ENCODE results near the gene LMTK3.

Gene LMTK3

DNA sequence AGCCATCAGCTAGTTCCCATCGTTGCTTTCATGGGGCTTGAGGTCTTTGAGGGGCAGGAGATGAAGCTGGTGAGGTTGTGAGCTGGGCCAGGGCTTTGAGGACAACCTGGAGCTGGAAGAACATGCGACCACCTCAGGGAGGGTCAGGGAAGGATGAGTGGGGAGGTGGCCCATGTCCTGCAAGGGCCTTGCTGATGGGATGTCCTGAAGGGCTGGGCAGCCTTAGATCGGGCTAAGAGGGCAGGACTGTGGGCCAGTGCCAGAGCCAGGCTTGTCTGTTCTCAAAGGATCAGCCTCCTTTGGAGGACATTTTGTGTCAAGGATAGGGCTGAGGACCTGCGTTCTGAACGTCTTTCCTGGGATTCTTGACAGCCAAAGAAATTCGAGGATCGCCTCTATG, 31.9 kb downstream of the LMTK3 start:
- H3K4me1 ChIP-seq (ENCODE audit: control insufficient read depth in 1 of 2, insufficient read depth in 2 of 2, low read length in 2 of 2) = peaks cover 10 to 13% of the 10 kb centered on the region in 2 donors
- H3K27ac ChIP-seq (ENCODE audit: low read depth, low read length) = no peak overlapping the region
- peak overlapping the region in 1 of 2 donors; percentile 48 for H3K9ac ChIP-seq (ENCODE audit: low read depth in 1 of 2, low read length in 2 of 2)
- peaks cover 12 to 43% of the 10 kb centered on the region in 2 donors for H3K36me3 ChIP-seq (ENCODE audit: control insufficient read depth in 1 of 2, insufficient read depth in 2 of 2, low read length in 2 of 2)
- H3K9me3 ChIP-seq (ENCODE audit: control insufficient read depth in 1 of 2, low read length in 2 of 2) = no peaks in the 10 kb centered on the region
- H3K4me3 ChIP-seq (ENCODE audit: low read depth in 1 of 2, low read length in 2 of 2) = peak overlapping the region in 1 of 2 donors; percentile 62
- no peaks in the 10 kb centered on the region for H3K27me3 ChIP-seq (ENCODE audit: control insufficient read depth in 1 of 2, insufficient read depth in 2 of 2, low read length in 2 of 2)

DNA sequence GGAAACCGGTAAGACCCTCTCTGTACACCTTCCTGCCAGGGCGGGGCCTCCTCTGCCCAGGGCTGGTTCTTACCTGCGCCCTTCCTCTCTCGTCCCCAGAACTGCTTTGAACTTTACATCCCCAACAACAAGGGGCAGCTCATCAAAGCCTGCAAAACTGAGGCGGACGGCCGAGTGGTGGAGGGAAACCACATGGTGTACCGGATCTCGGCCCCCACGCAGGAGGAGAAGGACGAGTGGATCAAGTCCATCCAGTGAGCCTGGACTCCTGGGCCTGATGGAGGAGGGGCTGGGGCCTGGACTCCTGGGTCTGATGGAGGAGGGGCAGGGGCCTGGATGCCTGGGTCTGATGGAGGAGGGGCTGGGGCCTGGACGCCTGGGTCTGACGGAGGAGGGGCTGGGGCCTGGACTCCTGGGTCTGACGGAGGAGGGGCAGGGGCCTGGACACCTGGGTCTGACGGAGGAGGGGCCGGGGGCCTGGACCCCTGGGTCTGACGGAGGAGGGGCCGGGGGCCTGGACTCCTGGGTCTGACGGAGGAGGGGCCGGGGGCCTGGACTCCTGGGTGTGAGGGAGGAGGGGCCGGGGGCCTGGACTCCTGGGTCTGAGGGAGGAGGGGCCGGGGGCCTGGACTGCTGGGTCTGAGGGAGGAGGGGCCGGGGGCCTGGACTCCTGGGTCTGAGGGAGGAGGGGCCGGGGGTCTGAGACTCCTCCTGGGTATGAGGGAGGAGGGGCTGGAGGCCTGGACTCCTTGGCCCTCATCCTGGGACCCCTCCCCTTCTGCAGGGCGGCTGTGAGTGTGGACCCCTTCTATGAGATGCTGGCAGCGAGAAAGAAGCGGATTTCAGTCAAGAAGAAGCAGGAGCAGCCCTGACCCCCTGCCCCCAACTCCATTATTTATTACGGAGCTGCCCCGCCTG, 33.0 kb downstream of the LMTK3 start:
- no peak overlapping the region for H3K27ac ChIP-seq (ENCODE audit: low read depth, low read length)
- peaks cover 16 to 54% of the 10 kb centered on the region in 2 donors for H3K36me3 ChIP-seq (ENCODE audit: control insufficient read depth in 1 of 2, insufficient read depth in 2 of 2, low read length in 2 of 2)
- peaks cover 10 to 13% of the 10 kb centered on the region in 2 donors for H3K4me1 ChIP-seq (ENCODE audit: control insufficient read depth in 1 of 2, insufficient read depth in 2 of 2, low read length in 2 of 2)
- no peak overlapping the region for H3K4me3 ChIP-seq (ENCODE audit: low read depth in 1 of 2, low read length in 2 of 2)
- H3K27me3 ChIP-seq (ENCODE audit: control insufficient read depth in 1 of 2, insufficient read depth in 2 of 2, low read length in 2 of 2) = no peaks in the 10 kb centered on the region
- H3K9me3 ChIP-seq (ENCODE audit: control insufficient read depth in 1 of 2, low read length in 2 of 2) = no peaks in the 10 kb centered on the region
- no peak overlapping the region for H3K9ac ChIP-seq (ENCODE audit: low read depth in 1 of 2, low read length in 2 of 2)

DNA sequence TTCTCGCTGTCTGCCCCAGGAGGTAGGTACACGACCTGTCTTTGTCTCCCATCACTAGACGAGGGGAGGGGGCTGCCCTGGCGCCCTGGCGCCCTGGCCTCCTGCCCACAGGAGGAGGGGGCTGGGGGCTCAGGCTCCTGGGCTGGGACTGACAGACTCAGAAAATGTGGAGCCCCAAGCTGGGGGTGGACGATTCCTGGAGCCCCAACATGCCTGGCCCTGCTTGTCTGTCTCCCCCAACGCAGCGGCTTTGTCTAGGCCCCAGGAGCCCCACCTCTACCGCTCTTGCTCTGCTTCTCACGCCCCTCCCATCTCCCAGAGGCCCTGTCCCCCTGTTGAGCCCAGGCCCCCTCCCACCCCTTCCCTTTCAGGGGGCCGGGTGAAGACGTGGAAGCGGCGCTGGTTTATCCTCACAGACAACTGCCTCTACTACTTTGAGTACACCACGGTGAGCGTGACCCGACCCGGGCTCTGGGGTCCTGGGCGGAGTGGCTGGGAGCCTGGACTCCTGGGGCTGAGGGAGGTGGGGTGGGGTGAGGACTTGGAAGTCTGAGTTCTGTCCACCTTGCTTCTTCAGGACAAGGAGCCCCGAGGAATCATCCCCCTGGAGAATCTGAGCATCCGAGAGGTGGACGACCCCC, 33.8 kb downstream of the LMTK3 start:
- H3K9me3 ChIP-seq (ENCODE audit: control insufficient read depth in 1 of 2, low read length in 2 of 2) = no peaks in the 10 kb centered on the region
- peaks cover 10 to 13% of the 10 kb centered on the region in 2 donors for H3K4me1 ChIP-seq (ENCODE audit: control insufficient read depth in 1 of 2, insufficient read depth in 2 of 2, low read length in 2 of 2)
- no peaks in the 10 kb centered on the region for H3K27me3 ChIP-seq (ENCODE audit: control insufficient read depth in 1 of 2, insufficient read depth in 2 of 2, low read length in 2 of 2)
- no peak overlapping the region for H3K9ac ChIP-seq (ENCODE audit: low read depth in 1 of 2, low read length in 2 of 2)
- no peak overlapping the region for H3K27ac ChIP-seq (ENCODE audit: low read depth, low read length)
- H3K36me3 ChIP-seq (ENCODE audit: control insufficient read depth in 1 of 2, insufficient read depth in 2 of 2, low read length in 2 of 2) = peaks cover 23 to 62% of the 10 kb centered on the region in 2 donors
- no peak overlapping the region for H3K4me3 ChIP-seq (ENCODE audit: low read depth in 1 of 2, low read length in 2 of 2)

DNA sequence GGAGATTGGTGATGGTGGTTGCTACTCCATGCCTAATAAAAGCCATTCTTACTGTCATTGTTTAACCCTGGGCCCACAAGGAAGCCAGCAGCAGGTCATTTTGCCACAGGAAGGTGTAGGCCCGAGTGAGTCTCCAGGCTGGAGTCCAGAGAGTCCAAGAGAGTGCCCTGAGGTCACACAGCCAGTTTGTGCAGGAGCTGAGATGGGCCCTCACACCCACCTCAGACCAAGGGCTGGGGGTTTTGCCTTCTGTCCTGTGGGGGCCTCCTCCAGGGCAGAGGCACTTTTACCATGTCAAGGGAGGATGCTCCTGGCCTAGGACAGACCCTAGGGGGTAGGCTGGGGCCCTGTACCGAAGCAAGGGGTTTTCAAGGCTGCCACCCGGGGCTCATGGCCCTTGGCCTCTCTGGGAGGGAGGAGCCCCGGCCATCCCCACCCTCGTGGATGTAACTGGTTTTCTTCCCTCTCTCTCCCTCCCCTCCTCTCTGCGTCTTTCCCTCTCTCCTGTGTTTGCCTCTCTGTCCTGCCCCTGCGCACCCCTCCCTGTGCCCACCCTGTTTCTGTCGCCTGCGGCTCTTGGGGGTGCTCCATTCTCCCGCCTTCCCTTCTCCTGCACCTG, 34.5 kb downstream of the LMTK3 start:
- H3K4me3 ChIP-seq (ENCODE audit: low read depth in 1 of 2, low read length in 2 of 2) = no peak overlapping the region
- H3K27ac ChIP-seq (ENCODE audit: low read depth, low read length) = no peak overlapping the region
- peaks cover 23 to 68% of the 10 kb centered on the region in 2 donors for H3K36me3 ChIP-seq (ENCODE audit: control insufficient read depth in 1 of 2, insufficient read depth in 2 of 2, low read length in 2 of 2)
- H3K4me1 ChIP-seq (ENCODE audit: control insufficient read depth in 1 of 2, insufficient read depth in 2 of 2, low read length in 2 of 2) = peaks cover 10 to 13% of the 10 kb centered on the region in 2 donors
- no peaks in the 10 kb centered on the region for H3K27me3 ChIP-seq (ENCODE audit: control insufficient read depth in 1 of 2, insufficient read depth in 2 of 2, low read length in 2 of 2)
- no peaks in the 10 kb centered on the region for H3K9me3 ChIP-seq (ENCODE audit: control insufficient read depth in 1 of 2, low read length in 2 of 2)
- H3K9ac ChIP-seq (ENCODE audit: low read depth in 1 of 2, low read length in 2 of 2) = no peak overlapping the region

DNA sequence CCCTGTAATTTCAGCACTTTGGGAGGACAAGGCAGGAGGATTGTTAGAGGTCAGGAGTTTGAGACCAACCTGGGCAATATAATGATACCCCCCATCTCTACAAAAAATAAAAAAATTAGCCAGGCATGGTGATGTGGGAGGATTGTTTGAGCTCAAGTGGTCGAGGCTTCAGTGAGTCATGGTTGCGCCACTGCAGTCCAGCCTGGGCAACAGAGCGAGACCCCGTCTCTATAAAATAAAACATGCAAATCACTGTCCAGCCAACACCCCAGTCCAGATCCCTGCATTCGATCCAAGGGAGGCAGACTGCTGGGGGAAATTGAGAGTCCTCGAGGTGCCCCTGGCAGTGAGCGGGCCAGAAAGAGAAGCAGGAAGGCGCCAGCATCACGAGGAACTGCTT, 35.5 kb downstream of the LMTK3 start:
- no peak overlapping the region for H3K27ac ChIP-seq (ENCODE audit: low read depth, low read length)
- H3K9me3 ChIP-seq (ENCODE audit: control insufficient read depth in 1 of 2, low read length in 2 of 2) = no peaks in the 10 kb centered on the region
- no peaks in the 10 kb centered on the region for H3K27me3 ChIP-seq (ENCODE audit: control insufficient read depth in 1 of 2, insufficient read depth in 2 of 2, low read length in 2 of 2)
- no peak overlapping the region for H3K9ac ChIP-seq (ENCODE audit: low read depth in 1 of 2, low read length in 2 of 2)
- H3K4me3 ChIP-seq (ENCODE audit: low read depth in 1 of 2, low read length in 2 of 2) = no peak overlapping the region
- peaks cover 31 to 78% of the 10 kb centered on the region in 2 donors for H3K36me3 ChIP-seq (ENCODE audit: control insufficient read depth in 1 of 2, insufficient read depth in 2 of 2, low read length in 2 of 2)
- peaks cover 10 to 11% of the 10 kb centered on the region in 2 donors for H3K4me1 ChIP-seq (ENCODE audit: control insufficient read depth in 1 of 2, insufficient read depth in 2 of 2, low read length in 2 of 2)

DNA sequence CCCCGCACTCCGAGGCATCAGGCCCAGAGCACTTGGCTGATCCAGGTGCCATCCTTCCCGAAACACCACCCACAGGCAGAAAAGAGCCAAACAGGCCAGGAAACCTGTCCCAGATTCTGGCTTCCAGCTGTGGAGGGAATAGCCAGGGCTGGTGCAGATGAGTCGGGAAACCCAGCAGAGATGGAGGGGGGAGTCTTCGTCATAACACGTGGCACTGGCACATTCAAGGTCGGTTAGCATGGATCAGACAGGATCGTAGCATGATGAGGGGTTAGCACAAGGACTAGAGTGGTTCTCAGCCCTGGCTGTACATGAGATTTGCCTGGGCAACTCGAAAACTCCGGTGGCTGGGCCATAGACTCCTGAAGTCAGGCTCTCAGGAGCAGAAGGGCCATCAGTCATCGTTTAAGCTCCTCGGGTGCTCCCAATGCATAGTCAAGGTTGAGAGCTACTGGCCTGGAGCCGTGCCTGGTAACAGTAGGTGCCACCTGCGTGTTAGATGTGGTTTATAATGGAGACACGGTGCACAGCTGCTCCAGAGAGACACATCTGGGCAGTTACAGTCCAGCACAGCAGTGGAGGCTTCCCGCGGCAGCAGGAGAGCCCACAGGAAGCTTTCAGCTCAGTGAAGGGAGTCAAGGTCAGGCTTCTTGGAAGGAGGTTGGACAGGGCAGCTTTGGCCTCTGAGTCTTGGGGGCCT, 36.1 kb downstream of the LMTK3 start:
- H3K9me3 ChIP-seq (ENCODE audit: control insufficient read depth in 1 of 2, low read length in 2 of 2) = no peaks in the 10 kb centered on the region
- H3K27me3 ChIP-seq (ENCODE audit: control insufficient read depth in 1 of 2, insufficient read depth in 2 of 2, low read length in 2 of 2) = no peaks in the 10 kb centered on the region
- no peak overlapping the region for H3K9ac ChIP-seq (ENCODE audit: low read depth in 1 of 2, low read length in 2 of 2)
- H3K4me3 ChIP-seq (ENCODE audit: low read depth in 1 of 2, low read length in 2 of 2) = no peak overlapping the region
- peaks cover 6 to 12% of the 10 kb centered on the region in 2 donors for H3K4me1 ChIP-seq (ENCODE audit: control insufficient read depth in 1 of 2, insufficient read depth in 2 of 2, low read length in 2 of 2)
- H3K36me3 ChIP-seq (ENCODE audit: control insufficient read depth in 1 of 2, insufficient read depth in 2 of 2, low read length in 2 of 2) = peaks cover 37 to 85% of the 10 kb centered on the region in 2 donors
- H3K27ac ChIP-seq (ENCODE audit: low read depth, low read length) = no peak overlapping the region

DNA sequence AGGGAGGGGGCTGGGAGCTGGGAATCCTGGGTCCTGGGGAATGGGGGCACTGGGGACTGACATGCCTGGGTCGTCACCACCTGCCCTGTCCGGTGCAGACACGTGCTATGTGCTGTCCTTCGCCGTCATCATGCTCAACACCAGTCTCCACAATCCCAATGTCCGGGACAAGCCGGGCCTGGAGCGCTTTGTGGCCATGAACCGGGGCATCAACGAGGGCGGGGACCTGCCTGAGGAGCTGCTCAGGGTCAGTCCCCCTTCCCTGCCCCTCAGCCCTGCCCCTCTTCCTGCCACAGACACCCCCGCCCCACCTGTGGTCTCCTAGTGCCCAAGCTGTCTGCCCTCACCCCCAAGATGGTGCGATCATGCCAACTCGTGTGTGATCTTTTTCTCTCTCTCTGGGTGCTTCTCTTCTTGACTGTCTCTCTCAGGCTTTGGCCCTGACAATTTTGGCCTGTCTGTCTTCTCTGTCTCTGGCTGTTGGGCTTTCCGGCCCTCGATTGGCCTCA, 37.5 kb downstream of the LMTK3 start:
- Histone ChIP-seq H3K9me3 (ENCODE audit: control insufficient read depth in 1 of 2, low read length in 2 of 2) (no peaks in the 10 kb centered on the region), H3K36me3 (ENCODE audit: control insufficient read depth in 1 of 2, insufficient read depth in 2 of 2, low read length in 2 of 2) (peaks cover 37 to 82% of the 10 kb centered on the region in 2 donors), H3K9ac (ENCODE audit: low read depth in 1 of 2, low read length in 2 of 2) (no peak overlapping the region), H3K4me1 (ENCODE audit: control insufficient read depth in 1 of 2, insufficient read depth in 2 of 2, low read length in 2 of 2) (peaks cover 7 to 11% of the 10 kb centered on the region in 2 donors), H3K4me3 (ENCODE audit: low read depth in 1 of 2, low read length in 2 of 2) (no peak overlapping the region), H3K27me3 (ENCODE audit: control insufficient read depth in 1 of 2, insufficient read depth in 2 of 2, low read length in 2 of 2) (no peaks in the 10 kb centered on the region), H3K27ac (ENCODE audit: low read depth, low read length) (no peak overlapping the region)

DNA sequence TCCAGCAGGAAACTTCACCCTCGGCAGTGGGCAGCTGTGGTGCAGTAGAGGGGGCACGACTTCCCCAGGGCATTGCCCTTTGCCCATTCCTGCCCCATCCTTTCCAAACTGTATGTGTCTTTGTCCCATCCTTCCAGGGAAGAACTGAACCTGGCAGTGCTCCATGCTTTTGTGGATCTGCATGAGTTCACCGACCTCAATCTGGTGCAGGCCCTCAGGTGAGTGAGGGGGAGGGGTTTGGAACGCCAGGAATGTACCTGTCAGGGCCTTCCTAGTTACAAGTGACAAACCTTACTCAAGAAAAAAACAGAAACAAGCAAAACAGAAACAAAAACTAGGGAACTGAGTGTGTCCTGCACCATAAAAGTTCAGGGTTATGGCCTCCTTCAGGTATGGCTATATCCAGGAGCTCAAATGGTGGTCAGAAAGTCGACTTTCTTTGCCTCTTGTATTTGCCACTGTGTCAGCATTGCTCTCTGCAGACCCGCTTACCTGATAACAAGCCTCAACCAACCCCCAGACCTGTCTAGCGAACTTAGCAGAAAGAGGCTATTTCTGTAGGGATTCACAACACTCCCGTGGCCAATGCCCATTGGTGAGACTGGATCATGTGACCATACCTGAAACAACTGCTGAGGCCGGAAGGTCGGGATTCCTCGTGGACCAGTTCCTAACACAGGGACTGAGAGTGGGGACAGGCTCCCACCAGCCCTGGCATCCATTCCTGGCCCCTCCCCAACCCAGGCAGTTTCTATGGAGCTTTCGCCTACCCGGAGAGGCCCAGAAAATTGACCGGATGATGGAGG, 38.3 kb downstream of the LMTK3 start:
- H3K4me3 ChIP-seq (ENCODE audit: low read depth in 1 of 2, low read length in 2 of 2) = no peak overlapping the region

DNA sequence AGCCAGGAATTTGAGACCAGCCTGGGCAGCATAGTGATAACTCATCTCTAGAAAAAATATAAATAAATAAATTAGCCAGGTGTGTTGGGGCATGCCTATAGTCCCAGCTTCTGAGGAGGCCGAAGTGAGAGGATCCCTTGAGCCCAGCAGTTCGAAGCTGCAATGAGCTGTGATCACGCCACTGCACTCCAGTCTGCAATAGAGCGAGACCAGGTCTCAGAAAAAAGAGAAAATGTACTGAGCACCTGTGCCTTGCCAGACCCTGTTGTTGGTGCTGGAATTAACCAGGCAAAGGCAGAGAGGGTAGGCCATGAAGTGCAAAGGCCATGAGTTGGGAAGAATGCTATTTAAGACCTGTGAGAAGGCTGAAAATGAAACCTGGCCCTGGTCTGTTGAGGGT, 39.8 kb downstream of the LMTK3 start:
- peaks cover 7 to 19% of the 10 kb centered on the region in 2 donors for H3K4me1 ChIP-seq (ENCODE audit: control insufficient read depth in 1 of 2, insufficient read depth in 2 of 2, low read length in 2 of 2)
- H3K36me3 ChIP-seq (ENCODE audit: control insufficient read depth in 1 of 2, insufficient read depth in 2 of 2, low read length in 2 of 2) = peaks cover 37 to 67% of the 10 kb centered on the region in 2 donors
- no peaks in the 10 kb centered on the region for H3K27me3 ChIP-seq (ENCODE audit: control insufficient read depth in 1 of 2, insufficient read depth in 2 of 2, low read length in 2 of 2)
- H3K27ac ChIP-seq (ENCODE audit: low read depth, low read length) = no peak overlapping the region
- no peak overlapping the region for H3K4me3 ChIP-seq (ENCODE audit: low read depth in 1 of 2, low read length in 2 of 2)
- no peaks in the 10 kb centered on the region for H3K9me3 ChIP-seq (ENCODE audit: control insufficient read depth in 1 of 2, low read length in 2 of 2)
- H3K9ac ChIP-seq (ENCODE audit: low read depth in 1 of 2, low read length in 2 of 2) = no peak overlapping the region

More for the DNA sequence above, 38.3 kb downstream of the LMTK3 start:
- Histone ChIP-seq H3K27me3 (ENCODE audit: control insufficient read depth in 1 of 2, insufficient read depth in 2 of 2, low read length in 2 of 2) (no peaks in the 10 kb centered on the region), H3K4me1 (ENCODE audit: control insufficient read depth in 1 of 2, insufficient read depth in 2 of 2, low read length in 2 of 2) (peaks cover 7 to 14% of the 10 kb centered on the region in 2 donors), H3K36me3 (ENCODE audit: control insufficient read depth in 1 of 2, insufficient read depth in 2 of 2, low read length in 2 of 2) (peaks cover 37 to 81% of the 10 kb centered on the region in 2 donors), H3K9ac (ENCODE audit: low read depth in 1 of 2, low read length in 2 of 2) (no peak overlapping the region), H3K9me3 (ENCODE audit: control insufficient read depth in 1 of 2, low read length in 2 of 2) (no peaks in the 10 kb centered on the region), H3K27ac (ENCODE audit: low read depth, low read length) (no peak overlapping the region)

Measured in duodenal mucosa (tissue), 2 donors.